Fibroblast of the aortic adventitia (primary cell): Measurements from ENCODE around the gene PABPC1L. TPM values are rescaled to one million over a fixed set of nuclear protein-coding genes. Genes with fewer than 3 reads are reported as not detected.

Experiments
- DNase-seq: peaks from one replicate; pipeline ENCODE4 v3.0.0-alpha.2; 2010; ENCODE audit warnings: low read depth
- H3K4me3 ChIP-seq: 2 replicates; pipeline ENCODE4 v1.5.1; 2011; ENCODE audit warnings: low read depth, mild to moderate bottlenecking, control low read depth, low read length, moderate library complexity
- total RNA-seq: library from RNA; depleted of rRNA; stranded (reverse); fragments of >200 nt; gene quantifications from 2 replicates; pipeline ENCODE4 v1.2.3, GENCODE V29; 2012; ENCODE audit warnings: low replicate concordance
- TF ChIP-seq, protein P1 (sequence below): IDR thresholded peaks from 2 replicates; pipeline ENCODE4 v1.5.1; 2011; ENCODE audit warnings: mild to moderate bottlenecking, low read length, control low read depth, inconsistent platforms; ENCODE audit not compliant: insufficient read depth

PABPC1L gene
- total RNA-seq, 1 donor = 7.9 TPM

GRCh38 chr20:44950368-44950767 lies 40.5 kb downstream of the PABPC1L start:
- no peak for DNase-seq
- TF ChIP-seq, protein P1, sequence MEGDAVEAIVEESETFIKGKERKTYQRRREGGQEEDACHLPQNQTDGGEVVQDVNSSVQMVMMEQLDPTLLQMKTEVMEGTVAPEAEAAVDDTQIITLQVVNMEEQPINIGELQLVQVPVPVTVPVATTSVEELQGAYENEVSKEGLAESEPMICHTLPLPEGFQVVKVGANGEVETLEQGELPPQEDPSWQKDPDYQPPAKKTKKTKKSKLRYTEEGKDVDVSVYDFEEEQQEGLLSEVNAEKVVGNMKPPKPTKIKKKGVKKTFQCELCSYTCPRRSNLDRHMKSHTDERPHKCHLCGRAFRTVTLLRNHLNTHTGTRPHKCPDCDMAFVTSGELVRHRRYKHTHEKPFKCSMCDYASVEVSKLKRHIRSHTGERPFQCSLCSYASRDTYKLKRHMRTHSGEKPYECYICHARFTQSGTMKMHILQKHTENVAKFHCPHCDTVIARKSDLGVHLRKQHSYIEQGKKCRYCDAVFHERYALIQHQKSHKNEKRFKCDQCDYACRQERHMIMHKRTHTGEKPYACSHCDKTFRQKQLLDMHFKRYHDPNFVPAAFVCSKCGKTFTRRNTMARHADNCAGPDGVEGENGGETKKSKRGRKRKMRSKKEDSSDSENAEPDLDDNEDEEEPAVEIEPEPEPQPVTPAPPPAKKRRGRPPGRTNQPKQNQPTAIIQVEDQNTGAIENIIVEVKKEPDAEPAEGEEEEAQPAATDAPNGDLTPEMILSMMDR = no peak
- H3K4me3 ChIP-seq = no peak overlapping the region

DNA sequence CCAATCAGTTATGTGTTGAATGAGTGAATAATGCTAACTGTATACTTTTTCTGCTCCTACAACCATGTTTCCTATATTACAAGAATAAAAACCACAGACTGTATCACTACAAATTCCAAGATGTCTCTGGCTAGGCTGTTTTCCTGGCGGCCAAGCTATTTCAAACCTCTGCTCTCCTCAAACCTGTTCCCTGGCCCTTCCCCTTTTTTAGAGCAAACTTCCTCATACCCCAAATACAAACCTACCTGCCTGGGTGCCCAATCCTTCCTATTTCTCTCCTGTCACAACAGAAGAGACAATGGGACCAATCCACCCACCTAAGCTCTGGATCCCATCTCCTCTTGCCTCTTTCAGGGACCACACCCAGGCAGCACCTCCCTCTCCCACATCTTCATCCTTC lies 42.9 kb downstream of the PABPC1L start:
- DNase-seq = no peak
- no peak overlapping the region for H3K4me3 ChIP-seq
- TF ChIP-seq, protein P1 = no peak

DNA sequence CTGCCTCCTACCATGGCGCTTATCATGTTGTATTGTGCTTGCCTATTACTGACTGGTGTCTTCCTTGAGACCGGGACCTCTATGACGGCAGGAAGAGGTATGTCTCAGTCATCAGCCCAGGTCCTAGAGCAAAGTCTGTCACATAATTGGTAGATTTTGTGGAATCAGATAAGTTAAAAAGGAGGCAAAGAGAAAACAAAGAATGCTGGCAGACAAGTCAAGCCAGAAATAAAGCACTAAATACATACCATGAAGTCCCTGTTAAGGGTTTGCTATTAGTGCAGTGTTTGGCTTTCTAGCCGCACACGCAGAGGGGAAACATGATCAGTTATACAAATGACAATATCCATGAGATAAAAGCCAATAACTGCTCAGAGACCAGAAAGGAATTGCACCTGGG lies 44.4 kb downstream of the PABPC1L start:
- TF ChIP-seq, protein P1 = no peak

DNA sequence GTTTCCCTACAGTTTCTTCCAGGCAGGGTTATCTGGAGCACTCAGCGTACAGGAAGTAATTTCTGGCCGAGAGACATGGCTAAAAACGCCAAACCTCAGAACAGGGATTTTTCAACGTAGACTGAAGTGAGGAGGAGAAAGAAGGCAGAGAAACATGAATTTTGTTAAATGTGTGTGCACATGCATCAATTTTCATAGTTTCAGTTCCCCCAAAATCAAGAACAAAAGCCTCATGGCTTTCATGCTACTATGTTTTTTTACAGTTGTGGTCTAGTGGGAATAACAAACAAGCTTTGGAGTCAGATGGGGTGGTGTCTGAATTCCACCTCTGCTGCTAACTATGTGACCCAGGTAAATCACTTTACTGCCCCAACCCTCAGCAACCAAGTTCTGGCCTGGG lies 45.4 kb downstream of the PABPC1L start:
- no peak for DNase-seq
- H3K4me3 ChIP-seq = no peak overlapping the region
- TF ChIP-seq, protein P1 = no peak

More for the DNA sequence above, 44.4 kb downstream of the PABPC1L start:
- DNase-seq = no peak
- no peak overlapping the region for H3K4me3 ChIP-seq

- TF ChIP-seq, protein P1 = no peak
- no peak for DNase-seq
- no peak overlapping the region for H3K4me3 ChIP-seq
Observed at GRCh38 chr20:44956410-44956809, 46.5 kb downstream of the PABPC1L start.

GRCh38 chr20:44958276-44958675 lies 48.4 kb downstream of the PABPC1L start:
- DNase-seq = no peak
- H3K4me3 ChIP-seq = no peak overlapping the region
- TF ChIP-seq, protein P1 = no peak

GRCh38 chr20:44959082-44959637 lies 49.3 kb downstream of the PABPC1L start:
- DNase-seq = peak; percentile 34
- H3K4me3 ChIP-seq = peak overlapping the region; percentile 83
- TF ChIP-seq, protein P1 = no peak
